Thoracic aorta (tissue), 2 donors: ENCODE results near the gene ALK. TPM values are rescaled to one million over a fixed set of nuclear protein-coding genes. Genes with fewer than 3 reads are reported as not detected.

ENCODE experiments used
- ATAC-seq: fragments of 150-250 bp; one replicate; pipeline ENCODE4 v1.8.0; 2017; ENCODE audit warnings: low read depth; ENCODE audit not compliant: insufficient number of reproducible peaks, low FRiP score
- DNase-seq: peaks from one replicate; pipeline ENCODE4 v3.0.0-alpha.2; 2020; ENCODE audit warnings: low spot score
- H3K27ac ChIP-seq, 2 donors: fragments of 200-600 bp; sonication (generic); 1 replicate in 1 of 2; 2 replicates in 1 of 2; pipeline ENCODE4 v1.5.1; 2016; ENCODE audit warnings: mild to moderate bottlenecking in 2 of 2, moderate library complexity in 2 of 2
- H3K27me3 ChIP-seq: fragments of 200-600 bp; sonication (generic); replicated peaks from 2 replicates; pipeline ENCODE4 v1.6.0; 2016; ENCODE audit warnings: mild to moderate bottlenecking; ENCODE audit not compliant: insufficient read depth
- H3K36me3 ChIP-seq: fragments of 200-600 bp; sonication (generic); one replicate; pipeline ENCODE4 v1.5.1; 2016
- H3K4me1 ChIP-seq, 2 donors: fragments of 200-600 bp; sonication (generic); 1 replicate in 1 of 2; 2 replicates in 1 of 2; pipeline versions ENCODE4 v1.5.1 to v1.6.0; 2016; ENCODE audit warnings: low read depth in 2 of 2, mild to moderate bottlenecking in 1 of 2; ENCODE audit not compliant: control insufficient read depth in 1 of 2
- H3K4me3 ChIP-seq: fragments of 200-600 bp; sonication (generic); 2 replicates; pipeline ENCODE4 v1.5.1; 2016; ENCODE audit warnings: mild to moderate bottlenecking
- H3K9me3 ChIP-seq: fragments of 200-600 bp; sonication (generic); 2 replicates; pipeline ENCODE4 v1.5.1; 2016
- CTCF ChIP-seq: fragments of 200-600 bp; sonication (generic); IDR thresholded peaks from one replicate; pipeline ENCODE4 v1.5.1; 2019; ENCODE audit warnings: antibody characterized with exemption
- total RNA-seq, 2 donors: library from RNA; depleted of rRNA; stranded (reverse); fragments of >200 nt; gene quantifications; one replicate each; pipeline versions ENCODE4 v1.1.0 to v1.2.3, GENCODE V29; 2016

Gene ALK
- total RNA-seq, 2 donors from 2014 or later: 2.0 TPM; not detected in 1

DNA sequence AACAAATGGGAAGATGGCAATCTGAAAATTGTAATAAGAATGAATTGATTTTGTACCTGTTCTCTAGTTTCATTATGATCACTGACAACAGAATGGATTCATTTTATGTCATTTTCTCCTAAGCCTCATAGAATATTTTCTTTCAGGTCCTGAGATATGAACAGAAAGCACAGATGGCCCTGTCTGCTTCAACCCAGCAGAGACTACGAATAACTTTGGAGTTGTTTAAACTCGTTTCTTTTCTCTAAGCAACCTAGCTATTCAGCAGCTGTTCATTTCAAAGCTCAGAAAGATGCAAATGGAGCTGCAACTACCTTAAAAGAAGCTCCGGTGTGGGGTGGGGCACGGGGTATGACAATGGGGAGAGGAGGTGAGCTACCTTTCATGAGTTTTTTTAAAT is 124.9 kb downstream of the ALK start:
- Histone ChIP-seq H3K4me1 (no peaks in the 10 kb centered on the region), H3K4me3 (no peak overlapping the region), H3K9me3 (no peaks in the 10 kb centered on the region), H3K36me3 (no peaks in the 10 kb centered on the region), H3K27ac (no peak overlapping the region), H3K27me3 (no peaks in the 10 kb centered on the region)
- DNase-seq: no peak
- TF ChIP-seq CTCF: no peak
- no peak for ATAC-seq

DNA sequence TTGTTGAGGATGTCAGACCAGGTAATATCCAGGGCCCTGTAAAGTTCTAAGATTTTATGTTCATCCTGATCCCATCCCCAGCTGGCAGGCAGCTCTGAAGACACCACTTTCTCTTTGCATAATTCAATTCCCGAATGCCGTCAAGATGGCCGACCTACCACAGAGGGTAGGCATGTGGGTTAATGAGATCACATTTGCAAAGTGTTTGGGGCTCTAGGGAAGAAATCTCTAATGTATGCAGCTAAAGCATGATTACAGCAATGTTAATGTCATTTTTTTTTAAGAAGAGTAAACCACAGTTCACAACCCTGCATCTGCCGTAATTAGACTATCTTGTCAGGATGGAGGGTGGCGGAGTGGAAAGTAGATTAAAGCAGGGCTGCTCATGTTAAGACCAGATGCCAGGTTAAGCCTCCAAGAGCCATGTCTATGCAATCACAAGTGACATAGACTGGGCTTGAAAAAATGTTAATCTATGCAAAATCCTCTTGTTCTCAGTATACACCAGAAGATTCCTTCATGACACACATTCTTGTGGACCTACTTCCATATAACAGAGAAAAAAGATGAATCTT is 131.4 kb downstream of the ALK start:
- Histone ChIP-seq H3K4me1 (no peaks in the 10 kb centered on the region), H3K9me3 (no peaks in the 10 kb centered on the region), H3K27me3 (no peaks in the 10 kb centered on the region), H3K27ac (no peak overlapping the region), H3K36me3 (no peaks in the 10 kb centered on the region), H3K4me3 (no peak overlapping the region)
- no peak for DNase-seq
- TF ChIP-seq CTCF: no peak
- no peak for ATAC-seq

- Histone ChIP-seq H3K27ac (no peak overlapping the region), H3K9me3 (no peaks in the 10 kb centered on the region), H3K4me1 (no peaks in the 10 kb centered on the region), H3K4me3 (no peak overlapping the region), H3K36me3 (no peaks in the 10 kb centered on the region), H3K27me3 (no peaks in the 10 kb centered on the region)
- no peak for ATAC-seq
- DNase-seq: no peak
- no peak for TF ChIP-seq CTCF
Observed at GRCh38 chr2:29787473-29788465, 133.6 kb downstream of the ALK start.

DNA sequence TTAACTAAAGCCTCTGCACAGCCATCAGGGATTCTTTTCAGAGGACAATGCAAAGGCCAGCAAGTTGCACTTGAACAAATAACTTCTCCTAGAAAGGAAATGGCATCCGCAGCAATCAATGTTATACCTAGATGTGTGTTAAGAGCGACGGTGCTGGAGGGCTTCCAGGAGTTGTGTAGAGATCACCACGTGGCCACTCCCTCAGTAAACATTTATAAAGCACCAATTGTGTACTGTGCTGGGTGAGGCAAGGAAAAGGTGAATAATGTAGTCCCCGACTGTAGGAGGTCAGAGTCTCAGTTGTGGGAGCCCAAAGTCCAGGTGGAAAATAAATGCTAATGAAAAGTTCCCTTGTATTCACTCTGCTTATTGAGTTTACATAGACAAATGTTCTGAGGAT is 135.0 kb downstream of the ALK start:
- TF ChIP-seq CTCF: no peak
- DNase-seq: no peak

GRCh38 chr2:29783666-29784065 is 137.7 kb downstream of the ALK start:
- DNase-seq (no peak), ATAC-seq (no peak)
- H3K4me3 ChIP-seq: no peak overlapping the region
- H3K9me3 ChIP-seq: no peaks in the 10 kb centered on the region
- no peak for TF ChIP-seq CTCF
- no peaks in the 10 kb centered on the region for H3K4me1 ChIP-seq
- no peaks in the 10 kb centered on the region for H3K36me3 ChIP-seq
- no peak overlapping the region for H3K27ac ChIP-seq
- no peaks in the 10 kb centered on the region for H3K27me3 ChIP-seq

More for the DNA sequence above, 135.0 kb downstream of the ALK start:
- Histone ChIP-seq H3K9me3 (no peaks in the 10 kb centered on the region), H3K4me1 (no peaks in the 10 kb centered on the region), H3K36me3 (no peaks in the 10 kb centered on the region), H3K27me3 (no peaks in the 10 kb centered on the region), H3K4me3 (no peak overlapping the region), H3K27ac (no peak overlapping the region)
- no peak for ATAC-seq
